Right ventricle myocardium superior (tissue), 1 donor: ENCODE measurements around the gene TMED5. TPM values are rescaled to one million over a fixed set of nuclear protein-coding genes. Genes with fewer than 3 reads are reported as not detected.
A peak's percentile ranks its signal among the peaks of the same experiment; 100 is the strongest.
"Not testable (repeated sequence)": the region's sequence is repeated elsewhere in the genome, so short reads cannot be mapped to it uniquely, and the experiment has no call there.

Experiments used
- ATAC-seq: fragments of 200-7000 bp; cut with Tn5 transposase; one replicate; pipeline ENCODE4 v1.9.1; 2020; ENCODE audit warnings: mild to moderate bottlenecking; ENCODE audit not compliant: poor library complexity
- DNase-seq: peaks from one replicate; pipeline ENCODE4 v3.0.0-alpha.2; 2020
- intact Hi-C: fragments of 100-400 bp; cut with DNase I; formaldehyde crosslinking; loops from one replicate; pipeline ENCODE4 v1.11.2; 2022
- long read RNA-seq: library from polyadenylated mRNA; unstranded; transcript quantifications from one replicate; pipeline ENCODE4 v2.0.0, GENCODE V29; 2021
- total RNA-seq: library from RNA; stranded (reverse); fragmentation: NEBNext Ultra II Directional; extraction: Animal tissue kit (Norgen Biotek cat#: 25700); gene quantifications from one replicate; pipeline ENCODE4 v1.2.1, GENCODE V29; 2021
- donor health status: DM: no; HTN: yes; CAD: no; lungs with severe emphysema.

The TMED5 gene
- total RNA-seq, result 57.1 TPM
- long read RNA-seq, full-length matches to known transcripts, result 168 of 188 reads
- long read RNA-seq, partial matches to known transcripts, result 1 of 188 reads
- long read RNA-seq, other reads (novel, unspliced or antisense), result 19 of 188 reads

- peak; percentile 98 for DNase-seq
- ATAC-seq, result peak; percentile 98
- intact Hi-C loops, result no loop called here
Measured at GRCh38 chr1:93179886-93180722, at the start of gene TMED5. TSS of gene TMED5 (minus strand) at chr1:93180413. CDS start at chr1:93180242, 171 bp downstream.

DNA sequence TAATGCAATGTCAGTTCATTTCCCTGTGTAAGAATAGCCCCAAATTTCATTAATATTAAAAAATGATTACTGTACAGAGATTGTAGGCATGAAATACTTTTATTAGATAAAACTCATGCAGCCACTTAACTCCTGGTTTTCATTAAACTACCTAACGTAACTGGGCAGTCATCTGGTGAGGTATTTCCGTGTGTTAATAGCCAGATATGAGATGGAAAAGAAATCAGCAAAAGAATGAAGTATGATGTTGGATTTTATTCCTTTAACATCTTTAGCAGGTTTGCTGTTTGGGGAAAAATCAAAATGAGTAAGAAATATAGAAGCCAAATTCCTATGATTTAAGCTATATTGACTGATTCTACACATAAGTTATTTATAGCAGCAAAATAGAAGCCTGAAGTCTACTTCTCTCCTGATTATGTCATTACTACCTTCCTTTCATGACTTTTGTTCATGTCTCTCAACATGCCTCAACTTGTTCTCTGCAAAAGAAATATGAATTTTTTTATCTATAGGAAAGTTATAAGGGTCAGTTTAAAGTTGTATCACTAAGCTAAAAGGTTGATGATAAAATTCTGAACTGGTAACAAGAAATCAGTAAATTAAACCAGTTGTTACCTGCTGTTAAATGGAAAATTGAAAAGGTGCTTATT lies 42.9 kb upstream of the TMED5 start:
- DNase-seq (no peak), ATAC-seq (no peak)
- intact Hi-C loops, result no loop called here

- intact Hi-C loops, result no loop called here
- DNase-seq (no peak), ATAC-seq (no peak)
Measured at GRCh38 chr1:93221913-93222312, 41.7 kb upstream of the TMED5 start.

DNA sequence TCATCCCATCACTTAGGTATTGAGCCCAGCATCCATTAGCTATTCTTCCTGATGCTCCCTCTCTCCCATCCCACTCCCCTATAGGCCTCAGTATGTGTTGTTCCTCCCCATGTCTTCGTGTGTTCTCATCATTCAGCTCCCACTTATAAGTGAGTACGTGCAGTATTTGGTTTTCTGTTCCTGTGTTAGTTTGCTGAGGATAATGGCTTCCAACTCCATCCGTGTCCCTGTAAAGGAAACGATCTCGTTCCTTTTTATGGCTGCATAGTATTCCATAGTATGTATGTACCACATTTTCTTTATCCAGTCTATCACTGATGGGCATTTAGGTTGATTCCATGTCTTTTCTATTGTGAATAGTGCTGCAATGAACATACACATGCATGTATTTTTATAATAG lies 40.5 kb upstream of the TMED5 start:
- DNase-seq, ATAC-seq, intact Hi-C loops: not testable (repeated sequence)

DNA sequence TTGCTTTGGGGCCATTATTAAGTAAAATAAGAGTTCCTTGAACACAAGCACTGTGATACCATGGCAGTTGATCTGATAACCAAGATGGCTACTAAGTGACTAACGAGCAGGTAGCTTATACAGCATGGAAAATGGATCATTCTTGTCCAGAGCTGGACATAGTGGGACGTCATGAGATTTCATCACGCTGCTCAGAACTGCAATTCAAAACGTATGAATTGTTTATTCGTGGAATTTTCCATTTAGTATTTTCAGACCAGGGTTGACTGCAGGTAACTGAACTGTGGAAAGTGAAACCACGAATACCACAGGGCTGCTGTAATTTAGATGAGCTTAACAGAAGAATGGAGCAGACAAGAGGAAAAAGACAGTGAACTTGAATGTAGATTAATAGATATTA lies 39.2 kb upstream of the TMED5 start:
- DNase-seq (no peak), ATAC-seq (no peak)
- intact Hi-C loops, result no loop called here

DNA sequence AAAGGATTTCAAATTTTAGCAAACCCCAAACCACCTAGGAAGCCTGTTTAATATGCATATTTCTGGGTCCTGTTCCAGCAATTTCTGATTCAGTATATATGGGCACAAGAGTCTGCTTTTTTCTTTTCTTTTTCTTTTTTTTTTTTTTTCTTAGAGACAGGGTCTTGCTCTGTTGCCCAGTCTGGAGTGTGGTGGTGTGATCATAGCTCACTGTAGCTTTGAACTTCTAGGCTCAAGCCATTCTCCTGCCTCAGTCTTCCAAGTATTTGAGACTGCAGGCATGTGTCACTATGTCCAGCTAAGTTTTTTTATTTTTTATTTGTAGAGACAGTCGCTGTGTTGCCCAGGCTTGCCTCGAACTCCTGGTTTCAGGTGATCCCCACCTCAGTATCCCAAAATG lies 35.1 kb upstream of the TMED5 start:
- DNase-seq (no peak), ATAC-seq (no peak)
- intact Hi-C loops, result no loop called here

DNA sequence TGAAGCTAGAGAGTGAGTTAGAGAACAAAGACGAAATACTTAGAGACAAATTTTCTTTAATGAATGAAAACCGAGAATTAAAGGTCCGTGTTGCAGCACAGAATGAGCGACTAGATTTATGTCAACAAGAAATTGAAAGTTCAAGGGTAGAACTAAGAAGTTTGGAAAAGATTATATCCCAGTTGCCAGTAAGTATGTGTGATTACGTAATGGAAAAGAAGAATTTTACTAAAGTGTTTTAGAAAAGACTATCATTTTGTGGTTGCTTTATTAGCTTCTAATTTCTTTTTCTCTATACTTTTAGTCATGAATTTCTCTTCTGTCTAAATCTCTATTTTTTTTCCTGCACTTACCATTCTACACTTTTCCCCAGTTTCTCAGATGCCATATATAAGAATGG lies 27.0 kb upstream of the TMED5 start:
- ATAC-seq, result no peak
- DNase-seq, result no peak
- intact Hi-C loops, result no loop called here

GRCh38 chr1:93206567-93206954 lies 26.3 kb upstream of the TMED5 start:
- DNase-seq, result no peak
- intact Hi-C loops, result no loop called here
- ATAC-seq, result no peak

DNA sequence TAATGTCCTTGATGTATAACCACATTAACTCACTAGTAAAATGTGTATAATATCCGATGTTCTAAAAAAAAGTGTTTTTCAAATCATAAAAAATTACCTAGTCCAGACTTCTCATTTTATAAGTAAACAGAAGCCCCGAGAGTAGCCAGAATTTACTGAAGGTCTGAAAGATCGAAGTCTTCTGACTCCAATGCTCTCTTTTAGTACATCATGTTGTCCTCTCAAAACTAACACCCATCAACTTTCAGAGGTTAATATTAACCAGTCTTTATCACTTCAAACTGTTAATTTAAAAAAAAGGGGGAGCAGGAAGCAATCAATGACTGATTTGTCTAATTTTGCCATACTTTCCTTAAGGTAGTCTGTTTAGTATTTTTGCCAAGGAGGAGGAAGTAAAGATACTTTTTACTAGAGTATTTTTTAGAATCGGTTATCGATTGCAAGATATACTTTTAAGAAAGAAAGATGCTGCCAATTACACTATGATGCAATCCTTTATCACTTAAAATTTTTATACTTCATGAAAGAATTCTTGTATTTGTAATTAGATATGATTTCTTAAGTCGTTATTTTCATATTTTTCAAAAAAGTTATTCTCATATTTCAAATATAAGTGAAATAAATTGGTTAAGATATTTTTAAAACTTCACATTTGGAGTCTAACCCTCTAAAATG lies 25.8 kb upstream of the TMED5 start:
- ATAC-seq, result no peak
- DNase-seq, result no peak
- intact Hi-C loops, result no loop called here

GRCh38 chr1:93200714-93201113 lies 20.5 kb upstream of the TMED5 start:
- DNase-seq (no peak), ATAC-seq (no peak)
- intact Hi-C loops, result no loop called here

GRCh38 chr1:93200086-93200620 lies 19.9 kb upstream of the TMED5 start:
- ATAC-seq (no peak), DNase-seq (no peak)
- intact Hi-C loops, result no loop called here

DNA sequence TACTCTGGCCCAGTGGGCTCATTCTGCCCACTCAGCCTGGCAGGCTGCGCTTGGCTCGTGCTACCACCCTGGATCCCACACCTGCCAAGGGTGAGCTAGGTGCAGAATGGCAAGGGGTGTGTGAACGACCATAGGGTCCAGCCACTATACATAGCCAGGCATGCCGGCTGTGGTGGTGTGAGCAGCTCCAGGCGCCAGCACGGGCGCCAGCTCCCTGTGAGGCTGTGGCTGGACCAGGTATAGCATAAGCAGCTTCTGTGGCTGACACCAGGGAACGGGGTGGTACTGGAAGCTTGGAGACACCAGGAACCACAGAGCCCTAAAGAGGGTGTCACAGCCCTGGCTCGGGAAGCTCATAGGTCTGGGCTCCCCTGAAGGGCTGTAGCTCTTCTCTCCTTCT lies 18.9 kb upstream of the TMED5 start:
- ATAC-seq (no peak), DNase-seq (no peak)
- intact Hi-C loops, result no loop called here

DNA sequence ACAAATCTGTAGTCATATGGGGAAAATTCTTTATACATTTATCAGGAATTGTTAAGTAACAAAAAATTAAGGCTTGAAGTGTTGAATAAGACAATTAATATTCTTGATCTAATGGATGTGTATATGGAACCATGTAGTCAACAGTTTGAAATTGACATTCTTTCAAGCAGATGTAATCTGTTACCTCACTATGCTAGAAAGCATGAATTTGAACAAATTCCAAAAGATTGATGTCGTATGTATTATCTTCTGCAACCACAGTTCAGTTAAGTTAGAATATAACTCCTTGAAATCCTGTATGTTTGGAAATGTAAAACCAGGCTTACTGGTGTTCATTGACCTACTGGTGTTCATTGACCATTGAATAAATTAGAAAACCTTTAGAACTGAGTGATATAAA lies 16.4 kb upstream of the TMED5 start:
- ATAC-seq (no peak), DNase-seq (no peak)
- intact Hi-C loops, result no loop called here

GRCh38 chr1:93194231-93194990 lies 14.2 kb upstream of the TMED5 start:
- DNase-seq (no peak), ATAC-seq (no peak)
- intact Hi-C loops, result no loop called here

GRCh38 chr1:93190432-93190831 lies 10.2 kb upstream of the TMED5 start:
- DNase-seq (no peak), ATAC-seq (no peak)
- intact Hi-C loops, result no loop called here

GRCh38 chr1:93186667-93187066 lies 6.5 kb upstream of the TMED5 start:
- no peak for ATAC-seq
- no peak for DNase-seq
- intact Hi-C loops, result no loop called here

GRCh38 chr1:93180723-93181613 lies 755 bp upstream of the TMED5 start, which contains the start of gene CCDC18:
TSS of gene CCDC18 (plus strand) at chr1:93180724. CDS start at chr1:93183362, 2,638 bp downstream.
- no peak for DNase-seq
- intact Hi-C loops, result no loop called here
- no peak for ATAC-seq

GRCh38 chr1:93178418-93178817 lies 1.8 kb downstream of the TMED5 start:
- DNase-seq (no peak), ATAC-seq (no peak)
- intact Hi-C loops, result no loop called here
